Measurements from ENCODE around the gene UST.
"Not testable (repeated sequence)": the region's sequence is repeated elsewhere in the genome, so short reads cannot be mapped to it uniquely, and the experiment has no call there.

Gene UST

DNA sequence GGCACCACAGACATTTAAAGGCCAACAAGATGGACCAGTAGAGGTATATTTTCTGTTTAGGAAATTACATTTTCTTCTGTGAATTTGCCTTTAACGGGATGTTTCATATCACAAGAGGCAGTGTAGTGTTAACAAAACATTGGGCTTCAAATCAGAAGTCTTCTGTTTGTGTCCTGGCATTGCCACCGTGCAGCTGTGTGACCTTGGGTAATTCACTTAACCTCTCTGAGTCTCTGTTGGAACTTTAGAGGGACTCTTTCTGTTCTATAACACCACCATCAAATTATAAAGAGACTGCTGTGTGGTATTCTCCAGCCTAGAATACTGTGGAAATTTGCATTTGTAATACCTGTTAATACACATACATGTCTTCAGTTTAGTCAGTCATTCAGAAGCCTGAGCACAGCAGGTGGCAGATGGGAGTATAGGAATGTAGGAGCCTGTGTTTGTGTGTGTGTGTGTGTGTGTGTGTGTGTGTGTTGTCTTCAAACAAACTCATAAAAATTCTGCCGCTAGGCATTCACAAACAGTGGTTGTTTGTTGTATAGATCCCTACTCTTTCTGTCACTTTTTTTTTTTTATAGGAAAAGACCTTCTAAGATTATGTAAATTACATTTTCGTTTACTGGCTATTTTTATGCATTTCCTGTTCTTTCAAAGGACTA lies 22.6 kb downstream of the UST start:
- DNase-seq, result no peak

DNA sequence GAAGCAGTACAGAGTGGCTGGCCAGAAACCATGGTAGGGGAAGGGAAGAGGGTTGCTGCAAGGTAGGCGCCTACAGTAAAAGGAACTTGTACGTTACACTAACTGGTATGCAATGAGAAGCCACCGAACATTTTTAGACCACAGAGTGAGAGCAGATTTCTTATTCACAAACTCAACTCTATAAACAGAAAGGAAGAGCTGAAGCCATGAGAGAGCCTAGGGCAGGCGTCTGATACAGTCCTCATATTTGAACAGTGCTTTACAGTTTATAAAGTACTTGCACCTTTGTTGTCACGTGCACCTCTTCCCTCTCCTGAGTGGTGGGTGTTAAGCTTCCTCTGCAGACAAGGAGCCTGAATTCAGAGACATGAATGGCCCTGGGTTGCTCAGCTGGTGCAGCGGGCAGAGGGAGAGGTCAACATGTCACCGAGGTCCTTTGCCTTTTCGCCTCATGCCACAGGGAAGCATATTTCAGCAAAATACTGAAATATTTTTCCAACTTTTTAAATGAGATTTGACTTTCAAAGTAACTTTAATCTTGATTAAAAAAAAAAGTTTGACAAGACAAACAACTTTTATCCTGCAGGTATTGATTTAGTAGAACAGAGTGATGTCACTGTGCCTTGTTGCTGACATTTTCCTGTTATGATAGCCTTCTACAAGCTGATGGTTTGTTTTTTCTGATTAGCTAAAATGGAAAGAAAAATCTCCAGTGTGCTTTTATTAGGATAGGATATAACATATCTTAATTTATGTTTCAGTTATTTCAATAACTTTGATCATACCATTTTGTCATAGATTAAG lies 23.8 kb downstream of the UST start:
- peak in 1 of 2 donors; percentile 36 for DNase-seq

DNA sequence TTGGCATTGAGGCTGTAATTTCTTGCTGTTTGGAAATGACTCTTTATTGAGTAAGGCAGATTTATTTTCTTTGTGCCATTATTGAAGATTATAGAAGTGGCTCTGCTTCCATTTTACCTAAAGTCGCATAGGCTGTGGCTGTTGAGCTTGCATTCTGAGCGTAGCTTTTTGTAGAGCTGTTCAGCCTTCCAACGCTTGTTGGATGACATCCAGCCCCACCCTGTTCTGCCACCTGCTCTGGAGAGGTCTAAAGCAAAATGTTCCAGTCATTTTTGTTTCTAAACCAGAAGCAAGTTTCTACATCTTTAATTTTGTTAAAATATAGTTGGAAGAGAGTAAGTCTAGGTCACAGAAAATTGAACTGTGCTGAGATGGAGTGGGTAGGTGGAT lies 24.4 kb downstream of the UST start:
- no peak for DNase-seq

DNA sequence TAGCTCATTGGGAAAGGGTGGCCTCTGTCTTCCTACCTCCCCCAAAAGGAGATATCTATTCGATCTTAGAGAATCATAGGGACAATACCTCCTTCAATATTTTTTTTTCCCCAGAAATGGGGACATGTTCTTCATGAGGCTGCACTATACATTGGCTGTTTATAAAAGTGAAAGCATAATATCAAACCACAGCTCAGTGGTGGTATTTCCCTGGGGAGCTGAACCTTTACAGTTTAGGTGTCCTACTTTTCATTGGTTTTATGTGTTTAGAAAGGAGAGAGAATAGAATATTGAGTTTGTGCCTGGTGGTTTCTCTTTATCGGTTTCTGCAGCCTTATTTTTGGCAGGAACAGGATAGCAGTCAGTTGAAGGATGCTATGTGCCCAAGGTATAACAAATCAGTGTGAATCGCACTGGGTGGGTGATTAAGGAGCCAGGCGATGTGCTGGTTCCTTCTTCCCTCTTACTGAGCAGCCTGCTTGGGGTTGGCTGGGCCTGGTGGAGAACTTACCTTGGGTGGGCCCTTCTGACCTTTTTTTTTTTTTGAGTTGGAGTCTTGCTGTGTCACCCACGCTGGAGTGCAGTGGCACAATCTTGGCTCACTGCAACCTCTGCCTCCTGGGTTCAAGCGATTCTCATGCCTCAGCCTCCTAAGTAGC lies 25.2 kb downstream of the UST start:
- DNase-seq, result no peak

DNA sequence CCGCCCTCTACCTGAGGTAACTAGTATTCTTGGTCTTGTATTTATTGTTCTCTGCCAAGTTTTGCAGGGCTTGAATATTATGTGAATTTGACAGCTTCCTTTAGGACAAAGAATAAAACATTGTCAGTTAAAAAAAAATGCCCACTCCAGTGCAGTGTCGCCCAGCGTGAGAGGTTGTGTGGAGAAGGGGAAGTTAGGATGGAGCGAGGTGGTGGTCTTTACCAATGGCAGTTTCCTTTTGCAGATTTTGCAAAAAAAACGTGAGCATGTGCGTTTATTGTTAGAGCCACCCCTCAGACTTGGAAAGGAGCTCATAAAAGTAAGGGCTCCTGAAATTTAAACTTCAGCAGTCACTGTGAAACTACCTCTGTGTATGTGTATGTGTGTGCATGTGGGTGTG lies 28.3 kb downstream of the UST start:
- peak in 1 of 2 donors; percentile 31 for DNase-seq

DNA sequence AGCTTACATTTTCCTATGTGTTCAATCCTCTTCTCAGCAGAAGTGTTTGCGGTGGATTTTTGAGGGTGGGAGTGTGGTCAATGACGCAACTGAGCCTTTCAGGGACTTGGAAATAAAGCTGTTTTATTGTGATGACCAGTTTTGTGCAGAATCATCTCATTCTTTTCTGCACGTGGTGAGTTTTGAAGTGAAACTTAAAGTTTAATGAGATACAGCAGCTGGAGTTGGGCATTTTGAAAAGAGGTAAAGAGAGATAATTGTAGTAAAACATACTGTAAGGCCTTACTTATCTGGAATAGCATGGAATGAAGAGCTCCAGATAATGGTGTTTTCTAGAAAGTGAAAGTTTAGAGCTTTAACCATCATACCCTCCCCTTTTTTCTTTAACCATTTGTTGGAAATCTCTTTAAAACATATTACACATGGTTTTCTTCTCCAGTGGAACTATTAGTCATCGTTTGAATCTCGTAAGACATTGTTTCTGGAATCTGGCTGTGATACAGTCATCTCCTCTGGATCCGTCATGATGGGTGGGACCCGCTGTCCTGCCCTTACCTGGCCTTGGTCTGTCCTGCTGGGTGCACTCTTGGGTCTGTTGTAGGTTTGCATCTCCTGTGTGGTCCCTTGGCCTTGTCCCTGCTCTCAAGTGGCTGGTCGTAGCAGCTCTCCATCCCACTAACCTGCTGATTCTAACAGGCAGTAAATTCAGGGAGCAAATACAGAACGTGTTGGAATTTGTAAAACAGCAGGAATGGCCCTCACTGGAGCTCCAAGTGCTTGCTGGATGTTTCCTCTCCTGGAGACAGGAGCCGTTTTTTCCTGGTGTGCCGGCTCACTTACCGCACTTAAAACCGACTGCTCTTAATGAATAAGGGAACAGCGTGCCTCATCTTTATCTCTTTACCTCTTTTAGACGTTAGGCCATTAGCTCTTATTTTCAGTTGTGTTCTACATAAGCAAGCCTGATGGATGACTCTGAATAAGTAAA lies 29.8 kb downstream of the UST start:
- no peak for DNase-seq

DNA sequence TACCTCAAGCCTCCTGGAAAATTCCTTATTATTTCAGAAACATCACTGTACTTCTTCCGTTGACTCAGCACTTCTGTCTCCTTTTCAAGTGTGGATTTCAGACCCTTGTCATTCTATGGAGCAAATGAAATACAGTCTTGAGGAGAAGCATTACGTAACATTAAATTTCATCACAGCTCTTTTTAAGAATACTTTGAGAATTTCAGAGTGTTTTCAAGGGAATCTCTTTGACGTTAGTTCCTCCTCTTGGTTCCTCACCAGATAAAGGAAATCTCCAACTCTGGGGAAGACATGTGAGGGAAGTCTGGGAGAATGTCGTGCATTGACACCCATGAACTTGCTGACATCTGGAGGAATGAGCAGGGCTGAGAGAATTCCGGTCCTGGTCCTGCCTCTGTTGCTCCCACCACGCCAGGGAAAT lies 32.3 kb downstream of the UST start:
- no peak for DNase-seq

DNA sequence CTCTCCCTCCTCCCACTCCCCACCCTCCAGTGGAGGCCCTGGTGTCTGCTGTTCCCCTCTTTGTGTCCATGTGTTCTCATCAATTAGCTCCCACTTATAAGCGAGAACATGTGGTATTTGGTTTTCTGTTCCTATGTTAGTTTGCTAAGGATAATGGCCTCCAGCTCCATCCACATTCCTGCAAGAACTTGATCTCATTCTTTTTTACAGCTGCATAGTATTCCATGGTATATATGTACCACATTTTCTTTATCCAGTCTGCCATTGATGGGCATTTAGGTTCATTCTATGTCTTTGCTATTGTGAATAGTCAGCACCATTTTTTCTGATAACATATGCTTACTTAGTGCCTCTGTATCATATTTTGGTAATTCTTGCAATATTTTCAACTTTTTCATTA lies 33.6 kb downstream of the UST start:
- not testable (repeated sequence) for DNase-seq

DNA sequence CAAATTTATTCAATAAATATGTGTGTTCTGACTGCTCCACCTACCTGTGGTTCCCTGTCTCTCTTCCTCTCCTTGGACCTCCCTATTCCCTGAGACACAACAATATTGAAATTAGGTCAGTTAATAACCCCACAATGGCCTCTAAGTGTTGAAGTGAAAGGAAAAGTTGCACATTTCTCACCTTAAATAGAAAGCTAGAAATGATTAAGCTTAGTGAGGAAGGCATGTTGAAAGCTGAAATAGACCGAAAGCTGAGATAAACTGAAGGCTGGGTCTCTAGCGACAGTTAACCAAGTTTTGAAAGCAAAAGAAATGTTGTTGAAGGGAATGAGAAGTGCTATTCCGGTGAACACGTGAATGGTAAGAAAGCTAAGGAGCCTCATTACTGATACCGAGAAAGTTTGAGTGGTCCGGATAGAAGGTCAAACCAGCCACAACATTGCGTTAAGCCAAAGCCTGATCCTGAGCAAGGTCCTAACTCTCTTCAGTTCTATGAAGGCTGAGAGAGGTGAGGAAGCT lies 34.1 kb downstream of the UST start:
- no peak for DNase-seq

DNA sequence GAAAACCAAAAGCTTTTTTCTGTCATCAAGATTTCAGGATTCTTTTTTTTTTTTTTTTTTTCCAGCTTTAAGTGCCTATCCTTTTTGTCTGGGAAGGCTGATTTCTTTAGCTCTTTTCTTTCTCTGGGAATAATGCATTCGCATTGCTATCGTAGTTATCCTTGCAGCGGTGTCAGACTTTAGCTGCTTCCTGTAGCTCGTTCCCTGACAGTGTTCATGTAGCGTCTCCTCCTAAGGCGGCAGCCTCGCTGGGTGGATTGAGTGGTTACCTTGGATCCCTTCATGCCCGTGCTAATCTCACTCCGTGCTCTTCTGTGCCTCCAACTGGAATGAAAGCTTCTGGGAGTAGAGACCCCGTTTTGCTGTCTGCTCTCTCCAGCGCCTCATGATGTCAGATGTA lies 43.1 kb downstream of the UST start:
- DNase-seq, result no peak

DNA sequence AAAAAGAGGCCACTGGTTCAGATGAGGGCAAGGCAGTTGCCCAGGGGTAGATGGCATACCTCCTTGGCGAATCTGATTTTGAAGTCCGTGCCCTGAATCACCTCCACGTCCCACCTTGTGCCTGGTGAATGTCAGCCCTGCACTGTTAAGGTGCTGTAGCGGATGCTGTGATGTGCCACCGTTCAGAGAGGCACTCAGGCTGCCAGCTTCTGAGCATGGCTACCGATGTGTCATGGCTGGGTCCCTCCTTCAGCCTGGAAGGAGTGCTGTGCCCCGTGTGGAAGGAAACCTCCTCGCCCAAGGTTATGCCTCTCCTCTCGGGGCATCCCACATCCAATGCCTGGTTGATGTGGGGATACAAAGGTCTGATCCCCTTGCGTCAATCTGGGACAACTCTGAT lies 43.6 kb downstream of the UST start:
- DNase-seq, result no peak

DNA sequence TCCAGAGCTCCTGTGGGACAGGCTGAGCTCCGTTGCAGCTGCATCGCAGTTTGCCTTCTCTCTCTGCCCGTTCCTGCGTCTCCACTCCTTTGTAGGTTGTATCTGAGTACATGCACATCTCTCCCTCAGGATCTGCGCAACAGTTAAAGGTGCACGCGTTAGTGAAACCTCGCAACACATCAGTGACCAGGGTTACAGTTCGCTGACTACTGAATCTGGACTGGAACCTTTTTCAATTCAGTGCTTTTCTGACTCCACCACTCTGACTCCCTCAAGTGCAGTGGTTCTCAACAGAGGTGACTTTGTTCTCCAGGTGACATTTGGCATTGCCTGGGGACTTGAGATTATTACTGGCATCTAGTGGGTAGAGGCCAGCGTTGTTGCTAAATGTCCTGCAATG lies 44.0 kb downstream of the UST start:
- no peak for DNase-seq

DNA sequence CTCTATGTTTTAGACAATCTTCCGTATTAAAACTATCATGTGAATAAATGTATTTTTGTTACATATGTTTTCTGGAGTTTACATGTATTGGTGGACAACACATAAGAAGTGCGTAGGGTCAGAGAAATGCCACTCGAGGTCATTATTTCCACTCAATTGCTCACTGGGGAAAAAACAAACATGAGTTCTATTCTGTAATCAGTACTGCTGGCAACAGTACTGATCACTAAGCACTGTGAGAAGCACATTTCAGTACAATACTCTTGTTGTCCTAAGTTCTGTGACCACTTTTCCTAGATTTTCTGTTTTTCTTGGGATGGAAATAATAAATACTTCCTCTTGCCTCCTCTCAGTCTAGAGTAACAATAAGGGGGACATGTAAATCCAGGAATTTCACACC lies 44.5 kb downstream of the UST start:
- no peak for DNase-seq

DNA sequence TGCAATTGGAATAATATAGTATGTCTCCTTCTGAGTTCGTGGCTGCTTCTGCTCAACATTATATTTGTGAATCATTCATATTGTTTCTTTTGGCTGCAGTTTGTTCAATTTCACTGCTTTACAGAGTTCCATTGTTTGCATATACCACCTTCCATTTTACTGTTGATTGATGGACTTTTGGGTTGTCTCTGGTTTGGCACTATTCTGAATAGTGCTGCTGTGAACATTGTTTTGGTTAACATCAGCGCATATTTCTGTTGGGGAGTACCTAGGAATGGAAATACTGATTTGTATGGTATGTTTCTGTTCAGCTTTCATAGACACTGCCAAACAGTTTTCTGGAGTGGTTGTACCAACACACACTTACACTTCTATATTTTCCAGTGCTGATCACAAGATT lies 46.9 kb downstream of the UST start:
- DNase-seq, result no peak

DNA sequence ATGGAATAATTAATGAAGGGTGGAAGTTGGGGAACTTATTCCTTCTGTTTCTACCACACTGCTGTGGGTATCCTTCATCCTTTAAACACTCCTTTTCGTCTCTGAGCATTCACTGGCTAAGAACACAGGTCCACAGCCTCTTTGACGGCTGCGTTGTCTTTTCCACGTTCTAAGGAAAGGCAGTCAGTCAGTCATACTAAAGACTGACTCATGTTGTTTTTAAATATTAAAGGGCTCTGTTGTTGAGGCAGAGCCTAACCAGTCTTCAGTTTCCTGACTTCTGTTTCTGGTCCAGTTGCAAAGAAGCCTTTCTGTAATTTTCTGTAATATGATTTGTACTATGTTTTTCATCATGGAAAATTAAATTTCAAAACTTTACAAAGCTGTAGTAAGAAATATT lies 48.0 kb downstream of the UST start:
- DNase-seq, result no peak

DNA sequence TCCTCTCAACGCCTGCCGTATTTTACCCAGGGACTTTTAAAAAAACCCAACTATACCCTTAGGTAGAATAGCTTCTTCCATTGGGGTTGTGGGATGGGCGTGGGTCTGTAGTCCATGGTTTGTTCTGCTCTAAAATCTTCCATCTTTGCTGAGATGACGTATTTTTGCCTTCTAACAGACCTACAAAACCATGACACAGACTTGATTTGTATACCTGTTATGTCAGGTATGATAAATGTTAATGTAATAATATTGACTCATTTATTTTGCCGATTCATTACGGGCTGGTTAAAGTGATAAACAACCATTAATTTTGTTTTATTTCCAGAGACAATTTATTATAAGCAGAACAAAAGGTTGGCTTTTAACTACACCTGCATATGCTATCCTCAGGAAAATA lies 48.7 kb downstream of the UST start:
- DNase-seq, result no peak

DNA sequence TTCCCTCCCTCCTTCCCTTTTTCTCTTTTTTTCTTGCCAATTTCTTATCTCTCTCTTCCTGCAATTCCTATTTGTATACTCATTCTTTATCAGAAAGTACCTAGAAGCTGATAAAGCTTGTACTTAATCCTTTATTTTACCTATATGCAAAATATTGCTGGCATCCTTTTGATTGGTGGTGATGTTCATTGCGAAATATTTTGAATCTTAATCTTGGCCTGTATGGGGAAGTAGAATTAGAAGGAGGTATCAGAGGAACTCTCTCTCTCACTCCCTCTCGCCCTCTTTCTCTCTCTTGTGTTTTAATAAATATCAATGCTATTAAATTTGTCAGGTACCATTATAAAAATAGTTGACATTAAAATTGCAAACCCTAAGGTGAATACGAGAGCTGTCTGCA lies 52.8 kb downstream of the UST start:
- DNase-seq, result no peak

DNA sequence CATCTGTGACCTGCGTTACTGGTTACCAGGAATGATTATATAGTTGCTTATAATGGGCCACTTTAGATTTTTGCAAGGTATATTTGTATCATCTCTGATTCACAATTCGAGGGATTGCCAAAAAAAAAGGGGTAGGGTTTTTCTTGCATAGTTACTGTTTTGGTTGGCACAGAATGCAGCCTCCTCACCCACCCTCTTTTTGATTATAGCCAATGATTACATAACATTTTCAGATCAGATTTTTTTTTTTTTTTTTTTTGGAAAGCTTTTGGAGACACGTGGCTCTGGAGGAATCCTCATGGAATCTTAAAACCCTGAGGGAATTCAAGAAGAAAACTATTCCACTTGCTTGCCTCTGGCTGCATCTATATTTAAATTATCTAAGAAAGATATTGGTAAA lies 53.7 kb downstream of the UST start:
- no peak for DNase-seq

DNA sequence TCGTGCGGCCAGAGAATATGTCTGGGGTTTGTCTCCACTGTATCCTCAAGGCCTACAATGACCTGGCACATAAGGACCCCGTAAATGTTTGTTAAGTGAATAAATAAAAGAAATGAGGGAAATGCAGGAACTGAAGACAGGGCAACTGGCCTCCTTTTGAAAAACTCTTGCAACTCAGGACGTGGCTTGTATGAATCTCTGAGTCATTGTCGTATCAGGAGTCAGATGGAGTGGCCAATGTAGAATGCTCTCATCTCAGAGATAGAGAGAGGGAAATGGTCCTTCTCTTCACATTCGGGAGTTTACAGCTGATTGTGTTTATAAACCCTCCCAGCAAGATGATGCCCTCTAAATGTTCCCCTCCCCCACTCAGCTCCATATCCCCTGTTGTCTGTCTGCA lies 57.1 kb downstream of the UST start:
- DNase-seq, result peak in 1 of 2 donors; percentile 14

DNA sequence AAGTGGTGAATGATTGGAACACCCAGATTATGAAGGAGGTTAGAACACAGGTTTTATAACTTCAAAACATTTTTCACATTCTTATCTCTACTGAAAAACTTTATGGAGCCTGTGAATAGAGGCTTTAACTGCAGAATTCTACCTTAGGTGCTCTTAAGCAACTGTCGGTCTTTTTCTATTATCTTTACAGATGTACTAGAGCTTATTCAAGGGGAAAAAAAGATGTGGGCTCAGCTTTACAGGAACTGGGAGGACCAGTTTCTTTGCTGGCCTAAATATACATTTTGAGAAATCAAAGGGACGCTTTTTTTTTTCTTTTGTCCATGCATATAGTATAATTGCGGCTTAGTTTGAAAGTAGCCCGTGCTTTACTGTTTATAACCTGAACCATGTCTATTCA lies 58.9 kb downstream of the UST start:
- DNase-seq, result no peak

DNA sequence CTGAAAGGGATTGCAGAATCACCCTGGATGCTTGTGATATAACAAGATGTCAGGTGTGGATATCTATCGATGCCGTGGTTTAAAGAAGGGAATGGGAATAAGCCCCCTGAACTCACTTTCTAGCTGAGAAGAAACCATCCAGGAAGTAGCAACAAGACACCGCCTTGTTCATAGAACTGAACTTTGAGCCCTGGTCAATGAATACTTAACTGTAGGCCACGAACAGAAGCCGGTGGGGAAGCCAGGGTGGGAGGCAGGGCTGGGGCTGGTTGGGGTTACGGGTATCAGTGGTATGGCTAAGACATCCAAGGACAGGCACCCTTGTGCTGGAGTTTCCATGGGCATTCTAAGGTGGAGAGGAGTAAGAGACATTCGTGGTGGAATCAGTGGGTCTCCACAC lies 61.0 kb downstream of the UST start:
- DNase-seq, result no peak

DNA sequence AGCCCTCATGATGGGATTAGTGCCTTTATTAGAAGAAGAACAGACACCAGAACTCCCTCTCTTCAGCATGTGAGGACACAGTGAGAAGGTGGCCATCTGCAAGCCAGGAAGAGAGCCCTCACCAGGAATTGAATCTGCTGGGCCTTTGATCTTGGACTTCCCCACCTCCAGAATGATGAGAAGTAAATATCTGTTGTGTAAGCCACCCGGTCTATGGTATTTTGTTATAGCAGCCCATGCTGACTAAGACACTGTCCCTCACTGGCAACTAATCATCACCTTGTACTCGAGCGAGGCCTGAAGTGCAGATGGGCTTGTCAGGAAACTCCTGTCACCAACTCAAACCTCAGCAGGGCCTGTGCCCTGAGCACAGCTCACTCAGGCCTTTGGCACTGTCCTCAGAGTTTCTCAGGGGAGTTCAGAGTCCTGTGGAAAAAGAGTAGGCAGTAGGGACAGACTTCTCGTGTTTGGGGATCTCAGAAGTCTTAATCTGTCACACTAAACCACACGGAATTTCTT lies 62.0 kb downstream of the UST start:
- DNase-seq, result no peak

DNA sequence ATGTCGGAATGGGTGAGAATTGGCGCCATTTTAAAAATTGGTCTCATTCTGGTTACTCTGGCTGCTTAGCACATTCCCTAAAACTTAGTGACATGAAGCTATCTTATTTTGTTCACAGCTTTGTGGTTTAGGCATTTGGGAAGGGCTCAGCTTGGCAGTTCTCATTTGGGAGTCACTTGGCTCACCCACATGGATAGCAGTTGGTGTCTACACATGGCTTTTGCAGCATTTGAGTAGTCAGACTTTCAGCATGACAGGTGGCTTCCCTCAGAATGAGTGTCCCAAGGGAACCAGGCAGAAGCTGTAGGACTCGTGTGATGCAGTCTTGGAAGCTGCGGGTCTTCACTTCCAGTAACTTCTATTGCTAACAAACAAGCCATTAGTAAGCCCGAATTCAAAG lies 64.6 kb downstream of the UST start:
- DNase-seq, result no peak
